Ascending aorta (tissue), 2 donors: ENCODE data around the gene COPB1. TPM values are rescaled to one million over a fixed set of nuclear protein-coding genes. Genes with fewer than 3 reads are reported as not detected.
A peak's percentile ranks its signal among the peaks of the same experiment; 100 is the strongest.

ENCODE experiments used
- DNase-seq, 2 donors: peaks; one replicate each; pipeline ENCODE4 v3.0.0-alpha.2; 2019; ENCODE audit warnings: low spot score in 2 of 2
- H3K27ac ChIP-seq, 2 donors: fragments of 200-600 bp; sonication (generic); one replicate each; pipeline ENCODE4 v1.5.1; 2016 to 2017; ENCODE audit warnings: mild to moderate bottlenecking in 1 of 2
- H3K27me3 ChIP-seq: fragments of 200-600 bp; sonication (generic); one replicate; pipeline ENCODE4 v1.5.1; 2017
- H3K36me3 ChIP-seq, 2 donors: fragments of 200-600 bp; sonication (generic); one replicate each; pipeline ENCODE4 v1.5.1; 2016
- H3K4me1 ChIP-seq, 2 donors: fragments of 200-600 bp; sonication (generic); one replicate each; pipeline ENCODE4 v1.5.1; 2016 to 2017; ENCODE audit warnings: mild to moderate bottlenecking in 1 of 2
- H3K4me3 ChIP-seq, 2 donors: fragments of 200-600 bp; sonication (generic); one replicate each; pipeline ENCODE4 v1.5.1; 2016 to 2017; ENCODE audit warnings: mild to moderate bottlenecking in 1 of 2
- H3K9me3 ChIP-seq, 2 donors: fragments of 200-600 bp; sonication (generic); one replicate each; pipeline ENCODE4 v1.5.1; 2016
- CTCF ChIP-seq, 3 experiments: fragments of 200-600 bp in 2 of 3; fragments of 450-650 bp in 1 of 3; sonication (generic) in 2 of 3; IDR thresholded peaks; one replicate each; pipeline ENCODE4 v1.5.1; 2016 to 2019; ENCODE audit warnings: antibody characterized with exemption in 3 of 3, mild to moderate bottlenecking in 1 of 3, moderate library complexity in 1 of 3
- intact Hi-C: fragments of 100-400 bp; cut with DNase I; formaldehyde crosslinking; loops from one replicate; pipeline ENCODE4 v1.15.1; 2023
- total RNA-seq: library from RNA; depleted of rRNA; stranded (reverse); fragments of >200 nt; gene quantifications from one replicate; pipeline ENCODE4 v1.1.0, GENCODE V29; 2016

Gene COPB1
- total RNA-seq, 1 donor from 2014 or later: 29.8 TPM

- H3K27me3 ChIP-seq: no peaks in the 10 kb centered on the region
- H3K36me3 ChIP-seq: peaks cover 21 to 28% of the 10 kb centered on the region in 2 donors
- TF ChIP-seq CTCF (IDR thresholded peaks at IDR 0.05): peak in 2 of 3 experiments; percentile 47 to 67
- H3K27ac ChIP-seq: no peak overlapping the region
- H3K9me3 ChIP-seq: no peaks in the 10 kb centered on the region
- H3K4me3 ChIP-seq: no peak overlapping the region
- H3K4me1 ChIP-seq: no peaks in the 10 kb centered on the region
- DNase-seq: no peak
- intact Hi-C loops: loop anchor here (1.0 to 5.0 kb wide), 3 partner anchors 38 to 155 kb away; partner anchors contain the start of gene RRAS2
These were observed 44.6 kb downstream of the COPB1 start for GRCh38 chr11:14454861-14455632.

- H3K27ac ChIP-seq: no peak overlapping the region
- DNase-seq: no peak
- TF ChIP-seq CTCF (IDR thresholded peaks at IDR 0.05): no peak
- H3K9me3 ChIP-seq: no peaks in the 10 kb centered on the region
- peaks cover 0 to 2% of the 10 kb centered on the region in 2 donors for H3K36me3 ChIP-seq
- intact Hi-C loops: no loop called here
- H3K4me3 ChIP-seq: no peak overlapping the region
- no peaks in the 10 kb centered on the region for H3K27me3 ChIP-seq
- peaks cover 0 to 11% of the 10 kb centered on the region in 2 donors for H3K4me1 ChIP-seq
These were observed 47.8 kb downstream of the COPB1 start for GRCh38 chr11:14451825-14452224.

GRCh38 chr11:14449302-14449714 lies 50.3 kb downstream of the COPB1 start:
- DNase-seq: no peak
- intact Hi-C loops: loop anchor here (5.0 kb wide), 1 partner anchor 67 kb away; no protein-coding TSS in a partner anchor
- no peak for TF ChIP-seq CTCF (IDR thresholded peaks at IDR 0.05)

GRCh38 chr11:14448240-14448639 lies 51.4 kb downstream of the COPB1 start:
- H3K27me3 ChIP-seq: no peaks in the 10 kb centered on the region
- peaks cover 0 to 11% of the 10 kb centered on the region in 2 donors for H3K4me1 ChIP-seq
- intact Hi-C loops: loop anchor here (5.0 kb wide), 1 partner anchor 66 kb away; no protein-coding TSS in a partner anchor
- peaks cover 0 to 2% of the 10 kb centered on the region in 2 donors for H3K36me3 ChIP-seq
- H3K4me3 ChIP-seq: no peak overlapping the region
- no peaks in the 10 kb centered on the region for H3K9me3 ChIP-seq
- TF ChIP-seq CTCF (IDR thresholded peaks at IDR 0.05): no peak
- no peak for DNase-seq
- H3K27ac ChIP-seq: peak overlapping the region; percentile 27 to 31

More at GRCh38 chr11:14449302-14449714, 50.3 kb downstream of the COPB1 start:
- Histone ChIP-seq H3K36me3 (peaks cover 0 to 2% of the 10 kb centered on the region in 2 donors), H3K4me1 (peaks cover 0 to 11% of the 10 kb centered on the region in 2 donors), H3K4me3 (no peak overlapping the region), H3K27ac (peak overlapping the region; percentile 26 to 27), H3K9me3 (no peaks in the 10 kb centered on the region), H3K27me3 (no peaks in the 10 kb centered on the region)

- no peak overlapping the region for H3K4me3 ChIP-seq
- no peak for DNase-seq
- no peaks in the 10 kb centered on the region for H3K9me3 ChIP-seq
- peaks cover 0 to 11% of the 10 kb centered on the region in 2 donors for H3K4me1 ChIP-seq
- H3K27ac ChIP-seq: no peak overlapping the region
- no peaks in the 10 kb centered on the region for H3K36me3 ChIP-seq
- intact Hi-C loops: loop anchor here (5.0 kb wide), 1 partner anchor 64 kb away; no protein-coding TSS in a partner anchor
- H3K27me3 ChIP-seq: no peaks in the 10 kb centered on the region
- TF ChIP-seq CTCF (IDR thresholded peaks at IDR 0.05): no peak
These were observed 52.9 kb downstream of the COPB1 start for GRCh38 chr11:14446701-14447169.
